HL-60/S4 treated with phorbol 12-myristate 13-acetate at 8.2 ng/mL for 4 days and 3 days (cell line): ENCODE measurements around the gene KCNK1.
"Not testable (repeated sequence)": the region's sequence is repeated elsewhere in the genome, so short reads cannot be mapped to it uniquely, and the experiment has no call there.

Experiments used
- in situ Hi-C: fragments of 300-500 bp; cut with MboI; formaldehyde crosslinking; loops from 2 replicates; pipeline ENCODE4 v1.15.0; 2022; ENCODE audit warnings: low sequenced_read_pairs

The KCNK1 gene

GRCh38 chr1:233664804-233665574 lies 51.1 kb downstream of the KCNK1 start:
- in situ Hi-C loops = no loop called here

- in situ Hi-C loops = no loop called here
These were observed 51.8 kb downstream of the KCNK1 start for GRCh38 chr1:233665575-233666270.

- in situ Hi-C loops = no loop called here
These were observed 53.8 kb downstream of the KCNK1 start for GRCh38 chr1:233667741-233668140.

- in situ Hi-C loops = no loop called here
These were observed 54.3 kb downstream of the KCNK1 start for GRCh38 chr1:233668146-233668724.

GRCh38 chr1:233668725-233669294 lies 54.9 kb downstream of the KCNK1 start:
- in situ Hi-C loops = no loop called here

- in situ Hi-C loops = not testable (repeated sequence)
These were observed 56.5 kb downstream of the KCNK1 start for GRCh38 chr1:233670363-233670762.

GRCh38 chr1:233671286-233671685 lies 57.4 kb downstream of the KCNK1 start:
- in situ Hi-C loops = no loop called here

- in situ Hi-C loops = no loop called here
These were observed 58.8 kb downstream of the KCNK1 start for GRCh38 chr1:233672732-233673131.

- in situ Hi-C loops = no loop called here
These were observed 59.5 kb downstream of the KCNK1 start for GRCh38 chr1:233673261-233673946.

- in situ Hi-C loops = no loop called here
These were observed 60.1 kb downstream of the KCNK1 start for GRCh38 chr1:233673947-233674431.

GRCh38 chr1:233675446-233675845 lies 61.5 kb downstream of the KCNK1 start:
- in situ Hi-C loops = no loop called here

GRCh38 chr1:233675893-233676292 lies 62.0 kb downstream of the KCNK1 start:
- in situ Hi-C loops = no loop called here

GRCh38 chr1:233677690-233678354 lies 63.9 kb downstream of the KCNK1 start:
- in situ Hi-C loops = no loop called here

- in situ Hi-C loops = no loop called here
These were observed 65.1 kb downstream of the KCNK1 start for GRCh38 chr1:233679030-233679429.

GRCh38 chr1:233679591-233680373 lies 65.9 kb downstream of the KCNK1 start:
- in situ Hi-C loops = no loop called here

- in situ Hi-C loops = no loop called here
These were observed 67.4 kb downstream of the KCNK1 start for GRCh38 chr1:233681285-233681684.

- in situ Hi-C loops = not testable (repeated sequence)
These were observed 72.7 kb downstream of the KCNK1 start for GRCh38 chr1:233686653-233687052.

- in situ Hi-C loops = no loop called here
These were observed 75.3 kb downstream of the KCNK1 start for GRCh38 chr1:233689017-233689747.

GRCh38 chr1:233689748-233690254 lies 75.9 kb downstream of the KCNK1 start:
- in situ Hi-C loops = no loop called here
